Germinal center (tissue), 1 donor: ENCODE results near the gene STAMBP.
"Not testable (repeated sequence)": the region's sequence is repeated elsewhere in the genome, so short reads cannot be mapped to it uniquely, and the experiment has no call there.

Experiments
- DNase-seq: peaks from one replicate; pipeline ENCODE4 v3.0.0; 2012; ENCODE audit warnings: mixed read lengths, low spot score

STAMBP gene

GRCh38 chr2:73837847-73838585, 9.3 kb downstream of the STAMBP start:
- DNase-seq = no peak

GRCh38 chr2:73838889-73839534, 10.3 kb downstream of the STAMBP start:
- no peak for DNase-seq

- no peak for DNase-seq
Observed at GRCh38 chr2:73839653-73840411, 11.1 kb downstream of the STAMBP start.

GRCh38 chr2:73841912-73842738, 13.4 kb downstream of the STAMBP start:
- no peak for DNase-seq

GRCh38 chr2:73842739-73843019, 13.9 kb downstream of the STAMBP start:
- DNase-seq = no peak

GRCh38 chr2:73844087-73844486, 15.3 kb downstream of the STAMBP start:
- DNase-seq = no peak

GRCh38 chr2:73850009-73850408, 21.2 kb downstream of the STAMBP start:
- DNase-seq = no peak

- DNase-seq = no peak
Observed at GRCh38 chr2:73851274-73851673, 22.5 kb downstream of the STAMBP start.

- DNase-seq = no peak
Observed at GRCh38 chr2:73852020-73852419, 23.3 kb downstream of the STAMBP start.

- DNase-seq = no peak
Observed at GRCh38 chr2:73855526-73855925, 26.8 kb downstream of the STAMBP start.

GRCh38 chr2:73856214-73856613, 27.5 kb downstream of the STAMBP start:
- no peak for DNase-seq

- DNase-seq = no peak
Observed at GRCh38 chr2:73859721-73860586, 31.2 kb downstream of the STAMBP start.

GRCh38 chr2:73862987-73863386, 34.2 kb downstream of the STAMBP start:
- no peak for DNase-seq

- no peak for DNase-seq
Observed at GRCh38 chr2:73868204-73868978, 39.6 kb downstream of the STAMBP start.

GRCh38 chr2:73870084-73870483, 41.3 kb downstream of the STAMBP start:
- no peak for DNase-seq

GRCh38 chr2:73877071-73877802, 48.5 kb downstream of the STAMBP start:
- no peak for DNase-seq

- DNase-seq = not testable (repeated sequence)
Observed at GRCh38 chr2:73877984-73878383, 49.2 kb downstream of the STAMBP start.

- no peak for DNase-seq
Observed at GRCh38 chr2:73885406-73885805, 56.6 kb downstream of the STAMBP start.

- DNase-seq = no peak
Observed at GRCh38 chr2:73886357-73886756, 57.6 kb downstream of the STAMBP start.
